GM12873 (cell line): Measurements from ENCODE around the gene KCNIP4.

Experiments
- CTCF ChIP-seq: IDR thresholded peaks from 2 replicates; pipeline ENCODE4 v1.5.1; 2012; ENCODE audit warnings: low read depth, mild to moderate bottlenecking, moderate library complexity, low read length, control low read depth; ENCODE audit not compliant: insufficient read depth; ENCODE audit errors: missing control alignments

KCNIP4 gene

GRCh38 chr4:21177092-21177491 is 771.5 kb downstream of the KCNIP4 start:
- TF ChIP-seq CTCF: no peak

- TF ChIP-seq CTCF: no peak
Observed at GRCh38 chr4:21167711-21168110, 780.9 kb downstream of the KCNIP4 start.

GRCh38 chr4:21155367-21155766 is 793.2 kb downstream of the KCNIP4 start:
- TF ChIP-seq CTCF: no peak

- TF ChIP-seq CTCF: no peak
Observed at GRCh38 chr4:21139327-21139726, 809.2 kb downstream of the KCNIP4 start.

- no peak for TF ChIP-seq CTCF
Observed at GRCh38 chr4:21136051-21136630, 812.4 kb downstream of the KCNIP4 start.

- no peak for TF ChIP-seq CTCF
Observed at GRCh38 chr4:21134994-21135393, 813.6 kb downstream of the KCNIP4 start.

GRCh38 chr4:21130606-21131005 is 818.0 kb downstream of the KCNIP4 start:
- TF ChIP-seq CTCF: no peak
